Activated T-cell treated with anti-CD3 and anti-CD28 coated beads for 1 hour (primary cell): Measurements from ENCODE around the gene CABP1.

Experiments used
- DNase-seq: peaks from one replicate; pipeline ENCODE4 v3.0.0-alpha.2; 2020; ENCODE audit warnings: low read depth

The CABP1 gene

GRCh38 chr12:120631097-120631496 lies 9.3 kb upstream of the CABP1 start:
- no peak for DNase-seq

- peak; percentile 41 for DNase-seq
These were observed 721 bp downstream of the CABP1 start for GRCh38 chr12:120640861-120641833.

GRCh38 chr12:120642121-120642520 lies 1.7 kb downstream of the CABP1 start:
- no peak for DNase-seq

- DNase-seq: no peak
These were observed 2.4 kb downstream of the CABP1 start for GRCh38 chr12:120642826-120643225.

DNA sequence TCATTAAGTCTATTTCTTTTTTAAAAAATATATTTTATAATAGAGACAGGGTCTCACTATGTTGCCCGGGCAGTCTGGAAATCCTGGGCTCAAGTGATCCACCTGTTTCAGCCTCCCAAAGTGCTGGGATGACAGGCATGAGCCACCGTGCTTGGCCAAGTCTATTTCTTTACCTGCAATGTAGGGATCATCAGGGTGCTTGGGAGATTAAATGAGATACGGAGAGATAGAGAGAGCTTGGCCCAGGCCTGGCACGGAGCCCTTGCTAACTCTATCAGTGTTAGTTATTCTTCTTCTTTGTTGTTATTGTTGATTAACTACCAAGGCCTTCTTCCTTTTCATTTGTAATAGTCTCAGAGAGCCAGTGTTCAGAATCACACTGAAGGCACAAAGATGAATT lies 3.1 kb downstream of the CABP1 start:
- DNase-seq: no peak

- no peak for DNase-seq
These were observed 5.6 kb downstream of the CABP1 start for GRCh38 chr12:120646044-120646443.

- no peak for DNase-seq
These were observed 6.9 kb downstream of the CABP1 start for GRCh38 chr12:120647375-120647755.

DNA sequence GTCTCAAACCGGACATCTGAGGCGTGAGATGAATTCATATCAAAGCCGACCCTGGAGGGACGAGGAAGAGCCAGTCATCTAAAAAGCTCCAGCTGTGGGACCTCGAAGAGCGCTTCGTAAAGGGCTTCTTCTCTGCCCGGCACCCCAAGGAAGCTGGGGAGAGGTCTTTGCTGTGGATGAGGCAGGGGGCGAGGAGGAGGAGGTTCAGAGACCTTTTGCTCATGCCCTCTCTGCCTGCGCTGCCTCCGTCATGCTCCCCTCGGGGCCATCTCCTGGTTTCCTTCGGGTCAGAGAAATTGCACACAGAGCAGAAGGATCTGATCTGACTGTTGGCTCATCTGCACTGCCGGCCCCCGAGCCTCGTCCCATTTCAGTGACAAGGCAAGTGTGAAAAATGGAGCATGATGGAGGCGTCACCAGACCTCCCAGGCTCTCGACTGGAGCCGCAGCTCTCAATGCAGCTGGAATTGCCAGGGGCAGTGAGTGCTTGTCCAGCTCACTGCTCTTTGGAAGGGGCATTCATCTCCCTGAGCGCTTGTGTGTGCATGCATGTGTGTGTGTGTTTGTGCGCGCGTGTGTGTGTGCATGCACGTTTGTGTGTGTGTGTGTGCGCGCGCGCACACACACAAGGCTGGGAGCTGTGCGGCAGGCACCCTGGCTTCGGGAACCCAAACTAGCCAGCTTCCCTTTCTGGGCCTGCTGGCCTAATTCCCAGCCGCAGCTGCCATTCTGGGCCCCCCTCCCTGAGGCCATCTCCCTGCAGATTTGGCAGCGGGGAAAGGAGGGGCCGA lies 9.2 kb downstream of the CABP1 start:
- no peak for DNase-seq

- DNase-seq: no peak
These were observed 9.8 kb downstream of the CABP1 start for GRCh38 chr12:120650233-120650690.

DNA sequence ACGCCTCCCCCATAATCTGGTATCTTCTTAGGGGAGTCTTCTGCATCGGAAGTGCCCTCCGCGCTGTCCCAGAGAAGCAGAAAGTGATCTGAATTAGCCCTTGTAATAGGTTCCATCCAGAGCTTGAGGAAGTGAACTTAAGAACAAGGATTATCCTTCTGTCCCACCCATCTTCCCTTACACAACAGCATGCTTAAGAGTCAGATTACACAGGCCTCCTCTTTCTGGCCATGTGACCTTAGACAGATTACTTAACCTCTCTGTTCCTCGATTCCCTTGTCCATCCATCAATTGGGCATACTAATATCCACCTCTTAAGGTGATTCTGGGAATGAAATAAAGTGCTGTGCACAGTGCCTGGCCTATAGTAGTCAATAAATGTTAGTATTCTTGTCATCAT lies 11.4 kb downstream of the CABP1 start:
- no peak for DNase-seq

GRCh38 chr12:120652656-120653435 lies 12.4 kb downstream of the CABP1 start:
- DNase-seq: no peak

DNA sequence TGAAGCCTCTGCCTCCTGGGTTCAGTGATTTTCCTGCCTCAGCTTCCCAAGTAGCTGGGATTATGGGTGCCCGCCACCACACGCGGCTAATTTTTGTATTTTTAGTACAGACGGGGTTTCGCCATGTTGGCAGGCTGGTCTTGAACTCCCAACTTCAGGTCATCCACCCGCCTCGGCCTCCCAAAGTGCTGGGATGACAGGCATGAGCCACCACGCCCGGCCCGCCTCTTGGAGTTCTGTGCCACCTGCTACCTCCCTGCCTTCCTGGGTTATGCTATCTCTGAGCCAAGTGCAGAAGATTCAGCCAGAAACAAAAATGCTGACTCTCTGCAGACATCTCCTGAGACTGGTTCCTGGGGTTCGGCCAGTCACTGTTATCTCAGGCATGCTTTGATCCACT lies 13.2 kb downstream of the CABP1 start:
- no peak for DNase-seq

- no peak for DNase-seq
These were observed 14.2 kb downstream of the CABP1 start for GRCh38 chr12:120654656-120655055.

DNA sequence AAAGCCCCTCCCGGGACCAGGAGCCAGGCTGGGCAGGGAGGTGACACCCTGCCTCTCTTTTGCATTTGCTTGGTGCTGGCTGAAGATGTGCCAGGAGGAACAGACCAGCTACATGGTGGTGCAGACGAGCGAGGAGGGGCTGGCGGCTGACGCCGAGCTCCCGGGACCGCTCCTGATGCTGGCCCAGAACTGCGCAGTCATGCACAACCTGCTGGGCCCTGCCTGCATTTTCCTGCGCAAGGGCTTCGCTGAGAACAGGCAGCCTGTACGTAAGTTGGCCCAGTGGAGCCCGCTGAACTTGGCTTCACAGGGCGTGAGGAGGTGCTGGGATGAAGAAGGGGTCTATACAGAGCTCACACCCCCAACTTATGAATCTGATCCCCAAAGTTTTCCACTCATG lies 15.6 kb downstream of the CABP1 start:
- no peak for DNase-seq

GRCh38 chr12:120658286-120659150 lies 18.1 kb downstream of the CABP1 start:
- DNase-seq: no peak

DNA sequence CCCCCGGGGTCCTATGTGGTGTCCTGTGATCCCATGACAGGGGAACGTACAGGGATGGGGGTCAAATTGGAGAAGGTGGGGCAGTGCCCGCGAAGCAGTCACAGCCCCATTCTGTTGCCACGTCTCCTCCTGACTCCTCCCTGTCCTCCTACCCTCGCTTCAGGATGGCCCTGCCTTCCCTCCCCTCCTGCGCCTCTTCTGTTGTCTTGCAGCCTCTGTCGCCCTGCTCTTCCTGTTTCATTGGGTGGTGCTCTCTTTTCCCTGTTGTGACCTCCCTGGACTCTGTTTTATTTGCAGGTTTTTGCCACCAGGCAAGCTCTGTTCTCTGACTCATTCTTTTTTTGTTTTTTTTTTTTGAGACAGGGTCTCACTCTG lies 18.7 kb downstream of the CABP1 start:
- no peak for DNase-seq

DNA sequence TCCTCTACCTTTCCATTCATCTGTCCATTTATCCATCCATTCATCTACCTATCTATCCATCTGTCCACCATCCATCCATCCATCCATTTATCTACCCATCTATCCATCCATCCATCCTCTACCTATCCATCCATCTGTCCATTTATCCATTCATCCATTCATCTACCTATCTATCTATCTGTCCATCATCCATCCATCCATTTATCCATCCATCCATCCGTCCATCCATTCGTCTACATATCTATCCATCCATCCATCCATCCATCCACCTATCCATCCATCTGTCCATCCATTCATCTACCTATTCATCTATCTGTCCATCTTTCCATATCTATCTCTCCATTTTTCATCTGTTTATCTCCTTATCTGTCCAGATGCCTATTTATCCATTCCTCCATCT lies 21.0 kb downstream of the CABP1 start:
- DNase-seq: no peak

GRCh38 chr12:120662879-120663278 lies 22.5 kb downstream of the CABP1 start:
- DNase-seq: no peak

DNA sequence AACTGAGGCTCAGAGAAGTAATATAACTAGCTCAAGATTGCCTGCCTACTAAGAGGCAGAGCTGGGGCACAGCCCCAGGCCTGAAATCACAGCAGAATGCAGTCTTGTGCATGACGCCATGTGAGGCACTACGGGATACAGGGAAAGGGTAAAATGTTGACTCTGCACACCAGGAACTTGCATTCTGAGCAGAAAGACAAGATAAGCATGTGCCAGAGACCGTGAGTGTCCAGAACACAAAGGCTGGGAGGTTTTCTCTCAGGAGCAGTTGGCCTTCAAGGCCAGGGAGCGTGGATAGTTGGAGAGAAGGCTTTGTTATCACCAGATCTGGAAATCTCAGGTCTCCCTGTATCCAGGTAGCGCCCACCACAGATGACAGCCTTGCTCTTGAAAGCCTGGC lies 23.3 kb downstream of the CABP1 start:
- DNase-seq: no peak

GRCh38 chr12:120666571-120667390 lies 26.4 kb downstream of the CABP1 start:
- no peak for DNase-seq
